ENCODE measurements around the gene ZBTB48.

Gene ZBTB48

DNA sequence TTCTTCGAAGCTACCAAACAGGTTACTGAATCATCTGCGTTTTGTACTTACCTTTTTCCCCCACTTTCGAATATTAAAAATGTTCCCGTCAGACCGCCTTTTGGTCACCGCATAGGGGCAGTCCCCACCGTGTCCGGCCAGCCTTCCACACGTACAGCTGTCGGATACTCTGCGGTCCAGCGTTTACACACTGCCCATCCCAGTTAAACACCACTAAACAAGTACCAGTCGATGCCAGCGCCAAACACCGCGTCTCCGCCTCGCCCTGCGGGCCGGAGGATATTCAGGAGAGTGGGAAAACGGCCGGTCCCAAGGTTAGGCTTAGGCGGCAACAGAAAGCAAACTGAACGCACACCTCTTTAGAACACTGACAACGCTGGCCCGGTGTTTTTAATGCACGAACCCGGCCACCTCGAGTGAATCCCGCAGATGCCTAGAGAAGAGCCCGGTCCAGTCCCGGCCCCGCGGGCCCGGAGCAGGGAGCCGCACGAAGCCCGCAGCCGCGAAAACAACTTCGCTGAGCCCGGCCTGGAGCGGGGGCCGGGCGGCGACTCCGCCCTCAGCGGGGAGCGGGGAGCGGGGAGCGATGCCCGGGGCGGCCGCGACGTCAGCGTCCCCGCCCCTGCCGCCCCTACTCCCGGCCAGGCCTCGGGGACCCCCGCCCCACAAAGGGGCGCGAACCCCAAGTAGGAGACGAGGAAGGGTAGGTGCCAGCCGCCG, 33.0 kb downstream of the ZBTB48 start:
- TF ChIP-seq, protein P1, sequence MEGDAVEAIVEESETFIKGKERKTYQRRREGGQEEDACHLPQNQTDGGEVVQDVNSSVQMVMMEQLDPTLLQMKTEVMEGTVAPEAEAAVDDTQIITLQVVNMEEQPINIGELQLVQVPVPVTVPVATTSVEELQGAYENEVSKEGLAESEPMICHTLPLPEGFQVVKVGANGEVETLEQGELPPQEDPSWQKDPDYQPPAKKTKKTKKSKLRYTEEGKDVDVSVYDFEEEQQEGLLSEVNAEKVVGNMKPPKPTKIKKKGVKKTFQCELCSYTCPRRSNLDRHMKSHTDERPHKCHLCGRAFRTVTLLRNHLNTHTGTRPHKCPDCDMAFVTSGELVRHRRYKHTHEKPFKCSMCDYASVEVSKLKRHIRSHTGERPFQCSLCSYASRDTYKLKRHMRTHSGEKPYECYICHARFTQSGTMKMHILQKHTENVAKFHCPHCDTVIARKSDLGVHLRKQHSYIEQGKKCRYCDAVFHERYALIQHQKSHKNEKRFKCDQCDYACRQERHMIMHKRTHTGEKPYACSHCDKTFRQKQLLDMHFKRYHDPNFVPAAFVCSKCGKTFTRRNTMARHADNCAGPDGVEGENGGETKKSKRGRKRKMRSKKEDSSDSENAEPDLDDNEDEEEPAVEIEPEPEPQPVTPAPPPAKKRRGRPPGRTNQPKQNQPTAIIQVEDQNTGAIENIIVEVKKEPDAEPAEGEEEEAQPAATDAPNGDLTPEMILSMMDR (IDR thresholded peaks at IDR 0.05; ENCODE audit: extremely low read depth, missing control alignments): no peak
- no peak for DNase-seq (ENCODE audit: low spot score)

DNA sequence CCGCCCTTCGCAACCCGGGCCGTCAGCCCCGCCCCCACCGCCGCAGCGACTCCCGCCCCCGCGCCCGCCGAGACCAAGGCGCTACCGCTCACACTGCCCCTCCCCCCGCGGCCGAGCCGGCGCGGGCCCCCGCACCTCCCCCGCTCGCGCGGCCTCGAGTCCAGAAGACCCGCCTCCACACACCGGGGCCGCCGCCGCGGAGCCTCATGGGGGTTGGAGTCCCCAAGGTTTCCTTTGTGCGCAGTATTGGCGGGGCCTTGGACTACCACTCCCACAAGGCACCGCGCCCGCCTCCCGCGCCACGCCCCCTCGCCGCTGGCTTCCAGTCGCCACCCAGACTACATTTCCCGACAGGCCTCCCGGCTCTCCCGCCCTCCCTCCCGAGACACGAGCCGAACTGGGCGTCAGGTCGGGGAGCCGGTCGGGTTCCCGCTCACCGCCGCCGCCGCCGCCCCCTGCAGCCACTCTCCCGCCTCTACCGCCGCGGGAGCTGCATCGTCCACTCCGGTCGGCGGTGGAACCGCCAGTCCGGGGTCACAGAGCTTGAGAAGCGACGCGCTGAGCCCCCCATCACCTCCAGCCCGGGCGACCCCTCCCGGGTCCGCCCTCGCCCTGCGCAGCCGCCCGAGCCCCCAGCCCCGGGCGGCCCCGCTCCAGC, 33.7 kb downstream of the ZBTB48 start, which contains the start of gene PHF13:
TSS of gene PHF13 (plus strand) at position 371 of the 658 bp plus-strand sequence. CDS start 336 bp downstream, outside the sequence.
- DNase-seq (ENCODE audit: low spot score): peak; percentile 100
- TF ChIP-seq, protein P1 (IDR thresholded peaks at IDR 0.05; ENCODE audit: extremely low read depth, missing control alignments): no peak

DNA sequence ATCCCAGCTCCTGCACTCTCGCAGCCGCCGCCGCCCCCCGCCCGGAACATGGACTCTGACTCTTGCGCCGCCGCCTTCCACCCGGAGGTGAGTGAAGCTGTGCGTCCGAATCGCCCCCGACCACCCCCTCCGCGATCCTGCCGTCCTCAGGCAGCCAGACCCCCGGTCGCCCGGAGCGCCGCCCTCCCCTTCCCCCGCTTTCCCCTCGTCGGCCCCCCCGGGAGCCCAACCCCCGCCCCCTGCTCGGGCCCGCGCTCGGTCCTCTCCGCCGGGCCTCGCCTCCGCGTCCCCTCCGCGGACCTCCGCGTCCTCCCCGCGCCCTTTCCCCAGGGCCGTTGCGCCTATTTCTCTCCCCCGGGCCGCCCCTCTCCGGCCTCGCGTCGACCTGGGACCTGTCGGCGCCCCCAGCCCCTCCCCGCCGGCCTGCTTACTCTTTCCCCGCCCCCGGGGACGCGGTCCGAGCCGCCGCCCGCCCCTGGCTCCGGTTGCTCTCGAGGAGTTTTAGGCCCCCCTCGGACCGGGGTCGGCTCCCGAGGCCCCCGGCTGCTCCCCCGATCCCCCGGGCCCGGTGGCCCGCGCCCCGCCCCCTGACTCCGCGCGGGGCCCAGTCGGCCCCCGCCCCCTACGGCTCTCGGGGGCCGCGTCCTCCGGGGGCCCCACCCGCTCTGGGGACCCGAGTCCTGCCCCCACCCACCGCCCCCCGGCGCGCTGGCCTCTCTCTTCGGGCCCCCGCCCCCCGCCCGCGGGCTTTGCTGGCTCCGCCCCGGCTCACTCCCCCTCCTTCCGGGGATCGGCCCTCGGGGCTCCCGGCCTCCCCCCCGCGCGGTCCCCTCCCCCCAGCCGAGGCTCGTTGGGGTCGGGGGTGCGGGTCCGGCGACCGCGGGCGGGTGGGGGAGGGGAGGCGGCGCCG, 34.5 kb downstream of the ZBTB48 start:
- DNase-seq (ENCODE audit: low spot score): peak; percentile 94
- TF ChIP-seq, protein P1 (IDR thresholded peaks at IDR 0.05; ENCODE audit: extremely low read depth, missing control alignments): no peak

DNA sequence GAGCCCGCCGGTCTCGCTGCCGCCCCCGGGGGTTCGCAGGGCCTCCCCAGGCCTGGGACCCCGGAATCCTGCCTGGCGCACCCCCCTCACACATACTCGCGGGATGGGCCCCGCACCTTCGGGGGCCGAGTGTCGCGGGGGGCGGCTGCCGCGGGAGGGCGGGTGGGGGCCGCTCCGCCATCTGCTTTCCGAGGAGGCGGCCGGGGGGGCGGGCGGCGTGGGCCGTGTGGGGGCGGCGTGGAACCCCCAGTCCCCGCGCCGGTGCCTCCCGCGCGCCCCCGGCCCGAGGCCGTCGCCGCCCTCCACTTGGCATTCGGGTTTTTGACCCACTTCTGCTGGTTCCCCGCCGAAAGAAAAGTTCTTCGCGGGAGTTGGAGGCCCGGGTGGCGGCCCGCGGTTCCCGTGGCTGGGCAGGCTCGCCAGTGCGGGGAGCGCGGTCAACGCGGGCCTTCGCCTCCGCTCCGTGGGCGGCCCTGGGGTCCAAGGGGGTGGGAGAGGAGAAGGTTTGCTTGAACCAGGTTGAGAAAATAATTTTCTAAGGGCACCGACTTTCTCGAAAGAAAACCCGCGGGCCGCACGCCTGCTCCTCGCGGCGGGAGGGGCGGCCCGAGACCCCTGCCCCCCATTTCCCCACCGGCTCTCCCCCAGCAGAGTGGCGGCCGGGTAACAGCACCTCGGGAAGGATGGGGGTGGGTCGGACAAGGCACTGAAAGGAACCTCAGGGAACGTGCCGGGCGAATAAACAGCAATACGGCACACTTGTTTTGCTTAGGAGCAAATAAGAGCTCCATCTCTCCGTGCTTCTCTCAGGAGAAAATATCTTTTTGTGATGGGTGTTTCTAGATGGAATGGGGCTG, 35.4 kb downstream of the ZBTB48 start:
- TF ChIP-seq, protein P1 (IDR thresholded peaks at IDR 0.05; ENCODE audit: extremely low read depth, missing control alignments): no peak
- DNase-seq (ENCODE audit: low spot score): no peak

DNA sequence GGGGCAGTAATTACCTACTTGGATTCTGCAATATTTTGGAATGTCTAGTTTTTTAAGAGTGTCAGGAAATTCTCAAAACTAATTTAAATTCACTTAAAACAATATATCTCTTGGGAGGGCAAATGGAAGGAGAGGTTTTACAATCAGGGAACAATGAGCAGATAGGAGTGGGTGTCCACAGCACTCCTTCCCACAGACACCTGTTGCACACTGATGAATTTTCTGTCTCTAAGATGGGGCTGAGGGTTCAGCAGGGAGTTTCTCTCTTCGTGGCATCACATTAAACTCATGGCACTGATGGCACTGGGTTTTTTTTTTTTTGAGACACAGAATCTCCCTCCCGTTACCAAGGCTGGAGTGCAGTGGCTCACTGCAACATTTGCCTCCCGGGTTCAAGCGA, 39.3 kb downstream of the ZBTB48 start:
- no peak for DNase-seq (ENCODE audit: low spot score)
- TF ChIP-seq, protein P1 (IDR thresholded peaks at IDR 0.05; ENCODE audit: extremely low read depth, missing control alignments): no peak

DNA sequence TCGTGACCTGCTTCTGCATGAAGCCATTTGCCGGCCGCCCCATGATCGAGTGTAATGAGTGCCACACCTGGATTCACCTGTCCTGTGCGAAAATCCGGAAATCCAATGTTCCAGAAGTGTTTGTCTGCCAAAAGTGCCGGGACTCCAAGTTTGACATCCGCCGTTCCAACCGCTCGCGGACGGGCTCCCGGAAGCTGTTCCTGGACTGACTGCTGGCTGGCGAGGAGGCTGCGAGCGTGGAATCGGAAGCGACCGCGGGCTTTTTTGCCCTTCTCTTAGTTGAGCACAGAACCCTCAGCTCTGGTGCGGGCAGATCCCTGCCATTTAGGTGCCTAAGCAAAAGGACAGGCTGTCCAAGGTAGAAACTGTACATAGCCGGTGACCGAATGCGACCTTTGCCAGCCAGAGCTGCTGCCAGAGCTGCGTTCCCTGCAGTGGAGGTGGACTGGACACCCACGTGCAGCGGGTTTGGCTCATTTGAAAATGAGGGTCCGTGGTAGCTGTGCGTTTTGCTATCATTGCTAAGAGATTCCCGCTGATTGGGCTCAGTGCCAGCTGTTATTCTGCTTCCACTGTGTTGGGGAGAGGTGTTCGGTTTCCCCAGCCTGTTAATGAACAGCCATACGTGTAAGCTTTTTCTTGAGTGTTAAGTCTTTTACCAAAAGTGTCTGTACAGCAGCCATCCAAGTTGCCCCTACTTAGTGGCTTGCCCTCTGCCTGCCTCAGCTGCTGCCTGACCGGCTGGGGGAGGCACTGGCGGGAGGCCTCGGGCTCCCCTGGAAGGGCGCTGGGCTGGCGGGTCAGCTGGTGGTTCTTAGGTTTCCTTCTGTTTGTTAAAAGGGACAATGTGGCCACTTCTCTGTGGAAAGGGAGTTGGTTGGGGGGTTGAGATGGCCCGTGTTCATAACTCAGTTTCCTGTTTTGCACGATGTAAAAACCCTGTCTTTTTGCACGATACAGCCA, 41.9 kb downstream of the ZBTB48 start:
- DNase-seq (ENCODE audit: low spot score): no peak
- TF ChIP-seq, protein P1 (IDR thresholded peaks at IDR 0.05; ENCODE audit: extremely low read depth, missing control alignments): no peak

Data from GM20000 (cell line).